ENCODE results near the gene MRPS5. TPM values are rescaled to one million over a fixed set of nuclear protein-coding genes. Genes with fewer than 3 reads are reported as not detected.

Gene MRPS5
- 31.2 TPM for total RNA-seq
- 10 to 100 TPM; 36.6 to 46.4 (median 43.0) TPM for polyA plus RNA-seq

GRCh38 chr2:95121407-95122196, at the start of gene MRPS5:
MRPS5 (minus strand) TSS chr2:95121808; CDS start chr2:95121791, 17 bp downstream.
- H3K4me1 ChIP-seq (ENCODE audit: control insufficient read depth, insufficient read depth, low read length, poor library complexity, severe bottlenecking): peaks cover 31% of the 10 kb centered on the region
- H3K4me3 ChIP-seq (ENCODE audit: low read depth, low read length): peak within 1 kb of the TSS; percentile 97
- Mint-ChIP-seq H3K36me3 (peaks cover 3% of the 10 kb centered on the region), H3K27ac (peak within 1 kb of the TSS; percentile 93 to 96 (median 95)), H3K27me3 (no peaks in the 10 kb centered on the region), H3K9me3 (peaks cover 0 to 1% (median 0%) of the 10 kb centered on the region in 7 donors), H3K4me3 (peak within 1 kb of the TSS; percentile 96 to 100 (median 98)), H3K4me1 (peaks cover 32 to 50% (median 38%) of the 10 kb centered on the region in 4 donors)
- no peaks in the 10 kb centered on the region for H3K27me3 ChIP-seq (ENCODE audit: control insufficient read depth, insufficient read depth, low read length)
- H3K27ac ChIP-seq (ENCODE audit: insufficient read depth, low read length, poor library complexity, severe bottlenecking): peak within 1 kb of the TSS; percentile 76
- ATAC-seq (ENCODE audit: low read depth in 2 of 2) (peak; percentile 91 to 94), DNase-seq (peak; percentile 75 to 82 (median 78))
- peaks cover 8% of the 10 kb centered on the region for H3K36me3 ChIP-seq (ENCODE audit: control insufficient read depth, insufficient read depth, low read length)
- no peaks in the 10 kb centered on the region for H3K9me3 ChIP-seq (ENCODE audit: control insufficient read depth in 2 of 2, low read length in 2 of 2)

DNA sequence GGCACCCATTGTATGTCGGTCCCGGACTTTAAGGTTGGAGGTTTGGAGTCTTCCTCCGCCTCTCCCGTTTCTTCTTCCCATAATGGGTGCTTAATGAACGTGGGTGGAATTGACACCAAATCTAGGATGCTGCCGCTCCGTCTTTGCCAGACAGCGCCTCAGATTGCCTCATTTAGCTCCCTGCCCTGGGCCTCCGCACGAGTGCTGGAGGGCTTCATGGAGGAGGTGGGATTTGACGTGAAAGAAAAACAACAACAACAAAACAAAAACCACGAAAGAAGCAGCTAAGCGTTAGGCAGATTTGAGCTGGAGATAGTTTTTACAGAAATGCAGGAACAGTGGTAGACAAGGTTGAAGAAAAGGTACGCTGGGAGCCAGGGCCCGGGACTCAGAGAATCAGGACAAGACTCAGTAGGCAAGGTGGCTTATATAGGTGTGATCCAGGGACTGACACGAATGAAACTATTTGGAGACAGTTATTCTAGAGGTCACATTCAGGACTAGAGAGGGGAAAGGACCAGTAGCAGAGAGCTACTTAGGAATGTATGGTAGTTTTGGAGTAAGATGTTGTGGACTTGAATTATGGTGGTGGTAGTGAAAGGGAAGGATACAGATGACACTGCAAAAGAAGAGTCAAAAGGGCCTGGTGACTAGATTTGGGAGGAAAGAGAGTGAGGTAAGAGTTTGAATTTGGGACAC, 44.6 kb upstream of the MRPS5 start:
- peak overlapping the region; percentile 97 to 99 (median 99) for H3K27ac Mint-ChIP-seq
- Histone ChIP-seq H3K36me3 (ENCODE audit: control insufficient read depth, insufficient read depth, low read length) (no peaks in the 10 kb centered on the region), H3K9me3 (ENCODE audit: control insufficient read depth in 2 of 2, low read length in 2 of 2) (no peaks in the 10 kb centered on the region), H3K27ac (ENCODE audit: insufficient read depth, low read length, poor library complexity, severe bottlenecking) (peak overlapping the region; percentile 88), H3K4me1 (ENCODE audit: control insufficient read depth, insufficient read depth, low read length, poor library complexity, severe bottlenecking) (peaks cover 22% of the 10 kb centered on the region), H3K4me3 (ENCODE audit: low read depth, low read length) (peak overlapping the region; percentile 94), H3K27me3 (ENCODE audit: control insufficient read depth, insufficient read depth, low read length) (no peaks in the 10 kb centered on the region)
- H3K4me3 Mint-ChIP-seq: peak overlapping the region; percentile 98 to 100 (median 99)
- peaks cover 4% of the 10 kb centered on the region for H3K27me3 Mint-ChIP-seq
- peaks cover 16 to 45% (median 26%) of the 10 kb centered on the region in 4 donors for H3K4me1 Mint-ChIP-seq
- no peak for ATAC-seq (ENCODE audit: low read depth in 2 of 2)
- peaks cover 5% of the 10 kb centered on the region for H3K36me3 Mint-ChIP-seq
- H3K9me3 Mint-ChIP-seq: peaks cover 0 to 3% (median 0%) of the 10 kb centered on the region in 7 donors
- no peak for DNase-seq

DNA sequence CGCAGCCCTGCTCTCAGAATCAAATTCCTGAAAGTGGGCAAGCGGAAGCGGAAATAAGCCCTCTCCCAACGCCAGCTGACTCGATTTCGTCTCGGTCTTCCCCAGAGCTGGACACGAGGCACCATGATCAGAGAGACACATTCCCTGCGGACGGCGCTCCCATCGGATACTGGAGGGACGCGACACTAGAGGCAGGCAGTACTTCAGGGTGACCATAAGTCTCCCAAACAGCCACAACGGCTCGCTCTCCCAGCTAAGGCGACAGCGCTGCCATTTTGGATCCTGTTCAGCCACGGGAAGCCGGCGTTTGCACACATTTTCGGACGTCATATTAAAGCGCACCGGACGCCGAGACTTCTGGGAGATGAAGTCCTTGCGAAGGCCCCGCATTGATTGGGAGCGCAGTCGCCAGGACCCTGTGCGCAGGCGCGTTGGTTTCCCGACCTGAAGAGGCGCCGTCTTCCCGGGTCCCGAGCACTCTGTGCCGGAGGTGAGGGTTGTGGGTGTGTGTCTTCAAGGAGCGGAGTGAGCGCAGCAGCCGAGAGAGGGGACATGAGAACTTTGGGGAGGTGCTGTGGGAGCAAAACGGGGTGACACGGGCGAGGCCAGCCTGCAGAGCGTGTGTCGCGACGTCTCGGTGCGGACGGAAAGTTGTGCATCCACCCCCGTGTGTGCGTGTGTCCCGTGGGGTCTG, 43.9 kb upstream of the MRPS5 start, which contains the start of gene ZNF2:
Gene ZNF2, plus strand, starts transcription at position 439 of the 694 bp plus-strand sequence. CDS start 10,418 bp downstream, outside the sequence.
- peak within 1 kb of the TSS; percentile 97 to 99 (median 99) for H3K27ac Mint-ChIP-seq
- H3K4me3 Mint-ChIP-seq: peak within 1 kb of the TSS; percentile 98 to 100 (median 99)
- peak; percentile 93 to 94 for ATAC-seq (ENCODE audit: low read depth in 2 of 2)
- H3K9me3 Mint-ChIP-seq: peaks cover 0 to 3% (median 0%) of the 10 kb centered on the region in 7 donors
- H3K27me3 Mint-ChIP-seq: peaks cover 4% of the 10 kb centered on the region
- Histone ChIP-seq H3K36me3 (ENCODE audit: control insufficient read depth, insufficient read depth, low read length) (no peaks in the 10 kb centered on the region), H3K27me3 (ENCODE audit: control insufficient read depth, insufficient read depth, low read length) (no peaks in the 10 kb centered on the region), H3K9me3 (ENCODE audit: control insufficient read depth in 2 of 2, low read length in 2 of 2) (no peaks in the 10 kb centered on the region), H3K4me3 (ENCODE audit: low read depth, low read length) (peak within 1 kb of the TSS; percentile 94), H3K4me1 (ENCODE audit: control insufficient read depth, insufficient read depth, low read length, poor library complexity, severe bottlenecking) (peaks cover 22% of the 10 kb centered on the region), H3K27ac (ENCODE audit: insufficient read depth, low read length, poor library complexity, severe bottlenecking) (peak within 1 kb of the TSS; percentile 88)
- peaks cover 5% of the 10 kb centered on the region for H3K36me3 Mint-ChIP-seq
- H3K4me1 Mint-ChIP-seq: peaks cover 17 to 48% (median 26%) of the 10 kb centered on the region in 4 donors
- DNase-seq: peak; percentile 96 to 98 (median 98)

DNA sequence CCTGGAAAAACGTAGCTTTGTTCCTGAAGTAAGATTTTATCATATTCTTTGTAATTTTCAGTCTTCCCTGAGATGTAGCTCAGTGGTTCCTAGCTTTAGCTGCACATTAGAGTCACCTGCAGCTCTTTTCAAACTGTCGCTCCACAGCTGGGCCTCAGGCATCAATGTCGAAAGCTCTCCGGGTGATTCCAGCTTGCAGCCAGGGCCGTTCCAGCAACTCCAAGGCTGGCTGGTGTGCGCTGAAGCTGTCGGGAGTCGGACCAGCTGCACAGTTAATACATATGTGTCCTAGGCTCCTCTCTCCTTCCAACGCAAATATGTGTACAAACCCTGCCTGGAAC, 43.4 kb upstream of the MRPS5 start:
- Histone ChIP-seq H3K4me3 (ENCODE audit: low read depth, low read length) (peak overlapping the region; percentile 94), H3K27me3 (ENCODE audit: control insufficient read depth, insufficient read depth, low read length) (no peaks in the 10 kb centered on the region), H3K4me1 (ENCODE audit: control insufficient read depth, insufficient read depth, low read length, poor library complexity, severe bottlenecking) (peaks cover 26% of the 10 kb centered on the region), H3K27ac (ENCODE audit: insufficient read depth, low read length, poor library complexity, severe bottlenecking) (peak overlapping the region; percentile 88), H3K36me3 (ENCODE audit: control insufficient read depth, insufficient read depth, low read length) (no peaks in the 10 kb centered on the region), H3K9me3 (ENCODE audit: control insufficient read depth in 2 of 2, low read length in 2 of 2) (no peaks in the 10 kb centered on the region)
- Mint-ChIP-seq H3K27me3 (peaks cover 4% of the 10 kb centered on the region), H3K9me3 (peaks cover 0 to 3% (median 0%) of the 10 kb centered on the region in 7 donors), H3K27ac (peak overlapping the region; percentile 97 to 99 (median 99)), H3K4me3 (peak overlapping the region; percentile 98 to 100 (median 99)), H3K4me1 (peaks cover 16 to 52% (median 29%) of the 10 kb centered on the region in 4 donors), H3K36me3 (peaks cover 5% of the 10 kb centered on the region)
- ATAC-seq (ENCODE audit: low read depth in 2 of 2): no peak
- no peak for DNase-seq

GRCh38 chr2:95159690-95160449, 38.3 kb upstream of the MRPS5 start, which contains the start of gene ZNF514:
ZNF514 (minus strand) TSS chr2:95159848; CDS start chr2:95153253, 6,595 bp downstream.
- peak; percentile 75 to 80 (median 77) for DNase-seq
- Mint-ChIP-seq H3K36me3 (peaks cover 19% of the 10 kb centered on the region), H3K27me3 (peaks cover 4% of the 10 kb centered on the region), H3K4me3 (peak within 1 kb of the TSS; percentile 89 to 95 (median 94)), H3K27ac (peak within 1 kb of the TSS; percentile 63 to 96 (median 92)), H3K4me1 (peaks cover 6 to 39% (median 11%) of the 10 kb centered on the region in 4 donors), H3K9me3 (peaks cover 0 to 13% (median 1%) of the 10 kb centered on the region in 7 donors)
- no peaks in the 10 kb centered on the region for H3K27me3 ChIP-seq (ENCODE audit: control insufficient read depth, insufficient read depth, low read length)
- peaks cover 17% of the 10 kb centered on the region for H3K36me3 ChIP-seq (ENCODE audit: control insufficient read depth, insufficient read depth, low read length)
- peak within 1 kb of the TSS; percentile 60 for H3K27ac ChIP-seq (ENCODE audit: insufficient read depth, low read length, poor library complexity, severe bottlenecking)
- ATAC-seq (ENCODE audit: low read depth in 2 of 2): peak; percentile 86 to 87
- H3K9me3 ChIP-seq (ENCODE audit: control insufficient read depth in 2 of 2, low read length in 2 of 2): peaks cover 4 to 7% of the 10 kb centered on the region in 2 experiments
- peaks cover 21% of the 10 kb centered on the region for H3K4me1 ChIP-seq (ENCODE audit: control insufficient read depth, insufficient read depth, low read length, poor library complexity, severe bottlenecking)
- H3K4me3 ChIP-seq (ENCODE audit: low read depth, low read length): peak within 1 kb of the TSS; percentile 47

GRCh38 chr2:95158891-95159619, 37.4 kb upstream of the MRPS5 start:
- peaks cover 23% of the 10 kb centered on the region for H3K36me3 ChIP-seq (ENCODE audit: control insufficient read depth, insufficient read depth, low read length)
- Mint-ChIP-seq H3K9me3 (peaks cover 0 to 21% (median 3%) of the 10 kb centered on the region in 7 donors), H3K4me3 (peak overlapping the region; percentile 83 to 87 (median 86)), H3K4me1 (peaks cover 0 to 32% (median 5%) of the 10 kb centered on the region in 4 donors), H3K27me3 (peaks cover 4% of the 10 kb centered on the region), H3K27ac (peak overlapping the region in 1 of 3 donors; percentile 35), H3K36me3 (peaks cover 27% of the 10 kb centered on the region)
- H3K27me3 ChIP-seq (ENCODE audit: control insufficient read depth, insufficient read depth, low read length): no peaks in the 10 kb centered on the region
- ATAC-seq (ENCODE audit: low read depth in 2 of 2): peak; percentile 49 to 50
- H3K4me1 ChIP-seq (ENCODE audit: control insufficient read depth, insufficient read depth, low read length, poor library complexity, severe bottlenecking): peaks cover 14% of the 10 kb centered on the region
- DNase-seq: peak in 1 of 3 donors; percentile 49
- peak overlapping the region; percentile 37 for H3K4me3 ChIP-seq (ENCODE audit: low read depth, low read length)
- peaks cover 8 to 13% of the 10 kb centered on the region in 2 experiments for H3K9me3 ChIP-seq (ENCODE audit: control insufficient read depth in 2 of 2, low read length in 2 of 2)
- H3K27ac ChIP-seq (ENCODE audit: insufficient read depth, low read length, poor library complexity, severe bottlenecking): peak overlapping the region; percentile 47

Measured in CD4-positive, CD25-positive, alpha-beta regulatory T cell (primary cell).